TTC549 (cell line): ENCODE data around the gene DCAF8.
"Not testable (repeated sequence)": the region's sequence is repeated elsewhere in the genome, so short reads cannot be mapped to it uniquely, and the experiment has no call there.

ENCODE experiments used
- FAIRE-seq: peaks from 2 replicates; lab custom pipeline; 2012; peaks lifted over from hg19 to GRCh38; lab: Jason Lieb, UNC

The DCAF8 gene

GRCh38 chr1:160261893-160262794, at the start of gene DCAF8:
Gene DCAF8 (minus strand): TSS chr1:160262549. CDS start chr1:160244008, 18,541 bp downstream.
- FAIRE-seq: peak; percentile 97

- peak; percentile 46 for FAIRE-seq
Observed at GRCh38 chr1:160309571-160309970, 47.2 kb upstream of the DCAF8 start.

- no peak for FAIRE-seq
Observed at GRCh38 chr1:160309185-160309557, 46.8 kb upstream of the DCAF8 start.

GRCh38 chr1:160308451-160309184, 46.3 kb upstream of the DCAF8 start:
- FAIRE-seq: no peak

- FAIRE-seq: no peak
Observed at GRCh38 chr1:160307118-160307791, 44.9 kb upstream of the DCAF8 start.

GRCh38 chr1:160300173-160300572, 37.8 kb upstream of the DCAF8 start:
- FAIRE-seq: peak; percentile 52

- no peak for FAIRE-seq
Observed at GRCh38 chr1:160296036-160296435, 33.7 kb upstream of the DCAF8 start.

GRCh38 chr1:160293020-160293968, 30.9 kb upstream of the DCAF8 start:
- no peak for FAIRE-seq

GRCh38 chr1:160291248-160292220, 29.2 kb upstream of the DCAF8 start:
- peak; percentile 87 for FAIRE-seq

GRCh38 chr1:160287769-160288168, 25.4 kb upstream of the DCAF8 start:
- FAIRE-seq: not testable (repeated sequence)

GRCh38 chr1:160285506-160285905, 23.2 kb upstream of the DCAF8 start:
- no peak for FAIRE-seq

- FAIRE-seq: peak; percentile 99
Observed at GRCh38 chr1:160284782-160285344, 22.5 kb upstream of the DCAF8 start, which contains the start of gene PEX19. Gene PEX19 (minus strand): TSS chr1:160285133. CDS start chr1:160285124, 9 bp downstream.

GRCh38 chr1:160284220-160284781, 22.0 kb upstream of the DCAF8 start:
- no peak for FAIRE-seq

- FAIRE-seq: no peak
Observed at GRCh38 chr1:160282807-160283206, 20.5 kb upstream of the DCAF8 start.

GRCh38 chr1:160277987-160278386, 15.6 kb upstream of the DCAF8 start:
- FAIRE-seq: no peak

- FAIRE-seq: no peak
Observed at GRCh38 chr1:160277330-160277729, 15.0 kb upstream of the DCAF8 start.

GRCh38 chr1:160271025-160271424, 8.7 kb upstream of the DCAF8 start:
- FAIRE-seq: no peak

GRCh38 chr1:160267284-160267991, 5.1 kb upstream of the DCAF8 start:
- no peak for FAIRE-seq

- FAIRE-seq: no peak
Observed at GRCh38 chr1:160264795-160265307, 2.5 kb upstream of the DCAF8 start.
